K562 treated with DMSO at 1 percent for 24 hours (cell line): ENCODE measurements around the gene SRSF6. TPM values are rescaled to one million over a fixed set of nuclear protein-coding genes. Genes with fewer than 3 reads are reported as not detected.

Experiments
- total RNA-seq: library from RNA; unstranded; fragments of 300-600 nt; gene quantifications from 2 replicates; pipeline ENCODE4 v1.2.3, GENCODE V29; 2022; ENCODE audit warnings: low read depth; ENCODE audit not compliant: insufficient read depth

Gene SRSF6
- total RNA-seq, result 55.2 and 59.5 TPM in 2 replicates

DNA sequence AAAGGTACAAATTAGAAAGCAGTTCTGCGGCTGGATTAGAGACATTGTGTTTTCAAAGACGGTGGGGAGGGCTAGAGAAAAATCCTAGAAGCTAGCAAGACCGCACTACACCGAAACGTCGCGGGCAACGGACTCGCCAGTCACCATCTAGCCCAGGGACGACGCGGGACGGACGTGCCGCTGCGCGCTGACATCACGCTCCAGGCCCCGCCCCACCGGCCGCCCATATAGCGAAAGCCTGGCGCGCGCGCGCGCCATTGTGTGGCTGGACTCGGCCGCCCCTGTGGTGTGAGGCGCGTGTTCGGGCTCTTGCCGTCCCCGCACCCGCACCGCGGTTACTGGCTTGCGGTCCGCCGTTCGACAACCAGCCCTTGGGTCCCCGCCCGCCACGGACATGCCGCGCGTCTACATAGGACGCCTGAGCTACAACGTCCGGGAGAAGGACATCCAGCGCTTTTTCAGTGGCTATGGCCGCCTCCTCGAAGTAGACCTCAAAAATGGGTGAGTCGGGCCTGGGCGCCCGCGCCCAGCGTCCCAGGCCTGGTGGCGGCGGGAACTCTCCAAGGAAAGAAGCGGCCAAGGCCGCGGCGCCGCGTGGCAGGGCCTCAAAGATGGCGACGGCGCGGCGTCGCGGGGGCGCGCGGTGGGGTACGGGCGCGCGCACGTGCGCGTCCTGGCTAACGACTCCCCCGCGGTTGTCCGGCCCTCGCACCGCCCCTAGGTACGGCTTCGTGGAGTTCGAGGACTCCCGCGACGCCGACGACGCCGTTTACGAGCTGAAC is at the start of gene SRSF6:
SRSF6 (plus strand) TSS at position 257 of the 782 bp plus-strand sequence; CDS start at position 395, 138 bp downstream.

DNA sequence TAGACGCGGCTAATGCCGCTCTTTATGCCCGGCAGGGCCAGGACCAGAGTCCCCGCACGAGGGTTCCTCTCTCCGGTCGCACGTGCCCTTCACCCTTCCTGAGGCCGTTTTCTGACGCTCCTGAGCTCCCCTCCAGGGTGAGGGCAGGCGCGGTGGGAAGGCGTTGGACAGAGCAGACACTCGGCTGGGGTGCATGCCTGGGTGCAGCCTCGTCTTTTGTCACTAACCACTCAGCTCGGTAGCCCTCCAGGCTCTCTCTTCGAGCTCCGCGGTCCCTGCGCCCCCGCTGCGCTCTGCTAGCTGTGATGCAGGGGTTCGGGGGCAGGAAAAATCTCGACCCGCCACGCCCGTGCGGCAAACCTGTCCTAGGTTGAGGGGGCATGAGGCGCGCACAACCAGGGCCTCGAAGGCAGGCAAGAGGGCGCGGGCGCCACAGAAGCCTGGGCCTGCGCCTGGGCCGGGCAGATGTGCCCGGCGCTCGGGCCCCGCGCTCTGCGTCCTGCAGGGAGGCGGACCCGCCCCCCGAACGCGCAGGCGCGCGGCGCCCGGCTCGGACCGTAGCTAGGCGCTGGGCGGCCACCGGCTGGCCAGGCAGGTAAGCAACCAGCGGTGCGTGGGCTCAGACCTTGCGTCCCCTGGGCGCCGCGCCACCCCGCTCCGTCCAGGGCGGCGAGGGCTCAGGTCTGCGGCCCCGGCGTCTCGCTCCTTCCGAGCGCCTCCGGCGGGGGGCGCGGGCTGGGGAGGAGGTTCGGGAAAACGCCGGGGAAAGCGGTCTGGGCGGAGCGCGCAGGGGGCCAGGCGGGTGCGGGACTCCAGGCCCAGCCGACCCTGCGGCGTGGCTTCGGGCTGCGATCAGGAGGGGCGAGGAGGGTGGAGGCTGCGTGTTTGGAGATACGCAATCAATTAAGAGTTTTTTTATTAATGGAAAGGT is 49.7 kb downstream of the SRSF6 start, which contains the start of gene L3MBTL1:
L3MBTL1 (plus strand) TSS at position 548 of the 931 bp plus-strand sequence. CDS start 5,807 bp downstream, outside the sequence.

Other genes with a start within 250 kb of the SRSF6 start
- gene L3MBTL1, start 49.8 kb downstream of the SRSF6 start, total RNA-seq, result 2.1 and 5.1 TPM in 2 replicates
- 0.54 and 0.65 TPM in 2 replicates for gene SGK2, start 101.1 kb downstream of the SRSF6 start, total RNA-seq
- gene IFT52, start 133.0 kb downstream of the SRSF6 start, total RNA-seq, result 15.7 and 18.9 TPM in 2 replicates
- 131 and 149 TPM in 2 replicates for gene MYBL2, start 209.2 kb downstream of the SRSF6 start, total RNA-seq